HepG2 (cell line): ENCODE measurements around the gene NEU4. TPM values are rescaled to one million over a fixed set of nuclear protein-coding genes. Genes with fewer than 3 reads are reported as not detected.

Experiments
- DBP ChIP-seq: sonication (generic); formaldehyde crosslinking; IDR thresholded peaks from 2 replicates; pipeline ENCODE4 v1.4.0; 2020; ENCODE audit warnings: missing genetic modification reagents; ENCODE audit errors: not compliant biosample characterization
- FOXP1 ChIP-seq, 2 experiments: fragments of 450-650 bp in 1 of 2; IDR thresholded peaks; 2 replicates each; pipeline ENCODE4 v1.6.1; 2017 to 2018; ENCODE audit warnings: antibody characterized with exemption in 1 of 2
- HMG20B ChIP-seq: conservative IDR thresholded peaks from 2 replicates; pipeline ENCODE4 v1.6.1; 2016; ENCODE audit warnings: missing genetic modification reagents, missing compliant biosample characterization
- KLF13 ChIP-seq: sonication (generic); formaldehyde crosslinking; IDR thresholded peaks from 2 replicates; pipeline ENCODE4 v1.4.0; 2020; ENCODE audit warnings: mild to moderate bottlenecking, missing genetic modification reagents
- MED8 ChIP-seq: sonication (generic); formaldehyde crosslinking; IDR thresholded peaks from 2 replicates; pipeline ENCODE4 v1.8.1; 2023; ENCODE audit warnings: mild to moderate bottlenecking, missing genetic modification reagents; ENCODE audit not compliant: insufficient replicate concordance
- MTA1 ChIP-seq: sonication (generic); formaldehyde crosslinking; IDR thresholded peaks from 2 replicates; pipeline ENCODE4 v1.4.0; 2020; ENCODE audit warnings: missing genetic modification reagents, mild to moderate bottlenecking, borderline replicate concordance
- NCOA1 ChIP-seq: sonication (generic); formaldehyde crosslinking; IDR thresholded peaks from 2 replicates; pipeline ENCODE4 v1.9.0; 2021; ENCODE audit warnings: missing genetic modification reagents
- POLR2AphosphoS2 ChIP-seq: IDR thresholded peaks from 2 replicates; pipeline ENCODE4 v1.6.1; 2011; ENCODE audit warnings: low read depth, low read length, improper control_type of control experiment
- PRDM4 ChIP-seq: sonication (generic); formaldehyde crosslinking; IDR thresholded peaks from 2 replicates; pipeline ENCODE4 v1.9.0; 2021; ENCODE audit warnings: missing genetic modification reagents, borderline replicate concordance
- REPIN1 ChIP-seq: sonication (generic); formaldehyde crosslinking; IDR thresholded peaks from 2 replicates; pipeline ENCODE4 v1.8.0; 2022; ENCODE audit warnings: missing genetic modification reagents, low read depth, mild to moderate bottlenecking, borderline replicate concordance
- ZNF326 ChIP-seq: sonication (generic); formaldehyde crosslinking; IDR thresholded peaks from 2 replicates; pipeline ENCODE4 v1.4.0; 2020; ENCODE audit warnings: missing genetic modification reagents, borderline replicate concordance
- ZNF484 ChIP-seq: sonication (generic); formaldehyde crosslinking; IDR thresholded peaks from 2 replicates; pipeline ENCODE4 v1.5.1; 2020; ENCODE audit warnings: mild to moderate bottlenecking, low read depth, missing genetic modification reagents, borderline replicate concordance
- ZNF546 ChIP-seq: sonication (generic); formaldehyde crosslinking; conservative IDR thresholded peaks from 2 replicates; pipeline ENCODE4 v1.8.1; 2023; ENCODE audit warnings: mild to moderate bottlenecking, missing genetic modification reagents
- ZNF552 ChIP-seq: sonication (generic); formaldehyde crosslinking; IDR thresholded peaks from 2 replicates; pipeline ENCODE4 v1.9.0; 2022; ENCODE audit warnings: missing genetic modification reagents, mild to moderate bottlenecking, borderline replicate concordance
- ZNF607 ChIP-seq: sonication (generic); formaldehyde crosslinking; IDR thresholded peaks from 2 replicates; pipeline ENCODE4 v1.5.1; 2020; ENCODE audit warnings: missing genetic modification reagents, mild to moderate bottlenecking, borderline replicate concordance
- ZNF713 ChIP-seq: sonication (generic); formaldehyde crosslinking; IDR thresholded peaks from 2 replicates; pipeline ENCODE4 v1.4.0; 2020; ENCODE audit warnings: mild to moderate bottlenecking, missing genetic modification reagents
- ZNF749 ChIP-seq: sonication (generic); formaldehyde crosslinking; IDR thresholded peaks from 2 replicates; pipeline ENCODE4 v1.8.0; 2022; ENCODE audit warnings: mild to moderate bottlenecking, missing genetic modification reagents, moderate library complexity, borderline replicate concordance
- polyA plus RNA-seq, 8 experiments: library from polyadenylated mRNA; depleted of rRNA in 3 of 8; stranded (reverse) in 7 of 8; unstranded in 1 of 8; fragments of >200 nt; fragmentation: Illumina TruSeq in 4 of 8; extraction: Trizol in 4 of 8; gene quantifications; 2 replicates each; pipeline versions ENCODE4 v1.2.1 to v1.2.3, GENCODE V29; 2011 to 2016; ENCODE audit warnings: low read depth in 4 of 8, missing spikeins in 1 of 8, mixed read lengths in 1 of 8; ENCODE audit not compliant: insufficient read depth in 1 of 8
- total RNA-seq, 5 experiments: library from RNA; depleted of rRNA; stranded (reverse); fragments of >200 nt; fragmentation: Illumina TruSeq; extraction: Trizol; gene quantifications; 2 replicates each; pipeline ENCODE4 v1.2.3, GENCODE V29; 2016; ENCODE audit warnings: low read depth in 1 of 5
- TF ChIP-seq, protein P1 (sequence below): sonication (generic); formaldehyde crosslinking; IDR thresholded peaks from 2 replicates; pipeline ENCODE4 v1.5.1; 2020; ENCODE audit warnings: missing genetic modification reagents, mild to moderate bottlenecking, borderline replicate concordance
- TF ChIP-seq, protein P2 (sequence below): sonication (generic); formaldehyde crosslinking; IDR thresholded peaks from 2 replicates; pipeline ENCODE4 v1.4.0; 2020; ENCODE audit warnings: missing genetic modification reagents

The NEU4 gene
- total and polyA plus RNA-seq, 2 of the 13 experiments (the other 11 are each of a cell fraction or from before 2014, with no cell fraction given): 53.5 to 107 TPM

- TF ChIP-seq, protein P1, sequence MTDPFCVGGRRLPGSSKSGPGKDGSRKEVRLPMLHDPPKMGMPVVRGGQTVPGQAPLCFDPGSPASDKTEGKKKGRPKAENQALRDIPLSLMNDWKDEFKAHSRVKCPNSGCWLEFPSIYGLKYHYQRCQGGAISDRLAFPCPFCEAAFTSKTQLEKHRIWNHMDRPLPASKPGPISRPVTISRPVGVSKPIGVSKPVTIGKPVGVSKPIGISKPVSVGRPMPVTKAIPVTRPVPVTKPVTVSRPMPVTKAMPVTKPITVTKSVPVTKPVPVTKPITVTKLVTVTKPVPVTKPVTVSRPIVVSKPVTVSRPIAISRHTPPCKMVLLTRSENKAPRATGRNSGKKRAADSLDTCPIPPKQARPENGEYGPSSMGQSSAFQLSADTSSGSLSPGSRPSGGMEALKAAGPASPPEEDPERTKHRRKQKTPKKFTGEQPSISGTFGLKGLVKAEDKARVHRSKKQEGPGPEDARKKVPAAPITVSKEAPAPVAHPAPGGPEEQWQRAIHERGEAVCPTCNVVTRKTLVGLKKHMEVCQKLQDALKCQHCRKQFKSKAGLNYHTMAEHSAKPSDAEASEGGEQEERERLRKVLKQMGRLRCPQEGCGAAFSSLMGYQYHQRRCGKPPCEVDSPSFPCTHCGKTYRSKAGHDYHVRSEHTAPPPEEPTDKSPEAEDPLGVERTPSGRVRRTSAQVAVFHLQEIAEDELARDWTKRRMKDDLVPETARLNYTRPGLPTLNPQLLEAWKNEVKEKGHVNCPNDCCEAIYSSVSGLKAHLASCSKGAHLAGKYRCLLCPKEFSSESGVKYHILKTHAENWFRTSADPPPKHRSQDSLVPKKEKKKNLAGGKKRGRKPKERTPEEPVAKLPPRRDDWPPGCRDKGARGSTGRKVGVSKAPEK (CRISPR knock-in tag): 0 out of 2 replicates have a peak, but pooled peaks have one; percentile 57
- TF ChIP-seq DBP (CRISPR knock-in tag): no peak
- no peak; the same call in 1 of the 2 replicates for TF ChIP-seq ZNF607
- 0 out of 2 replicates have a peak, but pooled peaks have one; percentile 1 for TF ChIP-seq ZNF546 (CRISPR knock-in tag)
- peak; percentile 43; the same call in 1 of the 2 replicates for TF ChIP-seq MTA1 (CRISPR knock-in tag)
- TF ChIP-seq KLF13 (CRISPR knock-in tag): no peak
- peak; percentile 84 for TF ChIP-seq MED8 (CRISPR knock-in tag)
- no peak for TF ChIP-seq POLR2AphosphoS2
- TF ChIP-seq NCOA1 (CRISPR knock-in tag): peak; percentile 61
- no peak for TF ChIP-seq FOXP1 (IDR thresholded peaks at IDR 0.05)
- TF ChIP-seq FOXP1 (CRISPR knock-in tag; IDR thresholded peaks at IDR 0.05): peak; percentile 4; the same call in 1 of the 2 replicates
- peak; percentile 27; the same call in 1 of the 2 replicates for TF ChIP-seq ZNF552
- no peak for TF ChIP-seq ZNF484
- no peak; the same call in 1 of the 2 replicates for TF ChIP-seq ZNF326 (CRISPR knock-in tag)
- TF ChIP-seq HMG20B (CRISPR knock-in tag): no peak
- TF ChIP-seq ZNF749 (CRISPR knock-in tag): peak; percentile 89
- TF ChIP-seq, protein P2, sequence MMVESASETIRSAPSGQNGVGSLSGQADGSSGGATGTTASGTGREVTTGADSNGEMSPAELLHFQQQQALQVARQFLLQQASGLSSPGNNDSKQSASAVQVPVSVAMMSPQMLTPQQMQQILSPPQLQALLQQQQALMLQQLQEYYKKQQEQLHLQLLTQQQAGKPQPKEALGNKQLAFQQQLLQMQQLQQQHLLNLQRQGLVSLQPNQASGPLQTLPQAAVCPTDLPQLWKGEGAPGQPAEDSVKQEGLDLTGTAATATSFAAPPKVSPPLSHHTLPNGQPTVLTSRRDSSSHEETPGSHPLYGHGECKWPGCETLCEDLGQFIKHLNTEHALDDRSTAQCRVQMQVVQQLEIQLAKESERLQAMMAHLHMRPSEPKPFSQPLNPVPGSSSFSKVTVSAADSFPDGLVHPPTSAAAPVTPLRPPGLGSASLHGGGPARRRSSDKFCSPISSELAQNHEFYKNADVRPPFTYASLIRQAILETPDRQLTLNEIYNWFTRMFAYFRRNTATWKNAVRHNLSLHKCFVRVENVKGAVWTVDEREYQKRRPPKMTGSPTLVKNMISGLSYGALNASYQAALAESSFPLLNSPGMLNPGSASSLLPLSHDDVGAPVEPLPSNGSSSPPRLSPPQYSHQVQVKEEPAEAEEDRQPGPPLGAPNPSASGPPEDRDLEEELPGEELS (CRISPR knock-in tag): no peak
- TF ChIP-seq REPIN1: no peak
- no peak for TF ChIP-seq PRDM4 (CRISPR knock-in tag)
- no peak for TF ChIP-seq ZNF713
Measured at GRCh38 chr2:241773511-241774418, 35.2 kb upstream of the NEU4 start (continued).
